ENCODE data around the gene VPS16. TPM values are rescaled to one million over a fixed set of nuclear protein-coding genes. Genes with fewer than 3 reads are reported as not detected.

Gene VPS16
- total and polyA plus RNA-seq, 8 donors = 19.2 to 93.4 (median 23.8) TPM

GRCh38 chr20:2899243-2899642 is 58.7 kb downstream of the VPS16 start:
- intact Hi-C loops (cut with DNase I) = no loop called here
- no peak for ATAC-seq
- no peak overlapping the region for H3K27ac ChIP-seq
- H3K36me3 ChIP-seq = no peaks in the 10 kb centered on the region
- H3K4me1 ChIP-seq = no peaks in the 10 kb centered on the region
- TF ChIP-seq CTCF (IDR thresholded peaks at IDR 0.05) = no peak
- H3K9me3 ChIP-seq = no peaks in the 10 kb centered on the region
- DNase-seq = no peak
- no peak overlapping the region for H3K4me3 ChIP-seq
- WGBS, 2 donors = 94 to 95% methylated on average over 3 of the region's 3 CpGs
- FAIRE-seq = no peak
- no peaks in the 10 kb centered on the region for H3K27me3 ChIP-seq

GRCh38 chr20:2900845-2901592 is 60.5 kb downstream of the VPS16 start:
- no peak for FAIRE-seq
- no peak overlapping the region for H3K4me3 ChIP-seq
- DNase-seq = no peak
- no peak for TF ChIP-seq CTCF (IDR thresholded peaks at IDR 0.05)
- ATAC-seq = peak in 1 of 4 donors; percentile 37
- no peaks in the 10 kb centered on the region for H3K27me3 ChIP-seq
- intact Hi-C loops (cut with DNase I) = no loop called here
- no peaks in the 10 kb centered on the region for H3K9me3 ChIP-seq
- 93 to 94% methylated on average over 11 of the region's 11 CpGs for WGBS, 2 donors
- H3K36me3 ChIP-seq = no peaks in the 10 kb centered on the region
- H3K4me1 ChIP-seq = no peaks in the 10 kb centered on the region
- H3K27ac ChIP-seq = no peak overlapping the region

GRCh38 chr20:2902291-2902690 is 61.7 kb downstream of the VPS16 start:
- Histone ChIP-seq H3K4me3 (no peak overlapping the region), H3K9me3 (no peaks in the 10 kb centered on the region), H3K27me3 (no peaks in the 10 kb centered on the region), H3K27ac (no peak overlapping the region), H3K36me3 (no peaks in the 10 kb centered on the region), H3K4me1 (peaks cover 0 to 7% (median 4%) of the 10 kb centered on the region in 3 donors)
- TF ChIP-seq CTCF (IDR thresholded peaks at IDR 0.05) = no peak
- no peak for FAIRE-seq
- intact Hi-C loops (cut with DNase I) = no loop called here
- DNase-seq = no peak
- ATAC-seq = no peak
- WGBS, 2 donors = 0 to 80% methylated on average over 1 of the region's 1 CpG

- H3K27me3 ChIP-seq = no peaks in the 10 kb centered on the region
- ATAC-seq (no peak), FAIRE-seq (no peak), DNase-seq (no peak)
- 98 to 100% methylated on average over 3 of the region's 3 CpGs for WGBS, 2 donors
- H3K27ac ChIP-seq = no peak overlapping the region
- TF ChIP-seq CTCF (IDR thresholded peaks at IDR 0.05) = no peak
- intact Hi-C loops (cut with DNase I) = no loop called here
- H3K9me3 ChIP-seq = no peaks in the 10 kb centered on the region
- H3K36me3 ChIP-seq = no peaks in the 10 kb centered on the region
- H3K4me3 ChIP-seq = no peak overlapping the region
- peaks cover 0 to 12% (median 8%) of the 10 kb centered on the region in 3 donors for H3K4me1 ChIP-seq
Observed at GRCh38 chr20:2902818-2903217, 62.3 kb downstream of the VPS16 start.

GRCh38 chr20:2903686-2904085 is 63.1 kb downstream of the VPS16 start:
- ATAC-seq (no peak), DNase-seq (no peak), FAIRE-seq (no peak)
- 97 to 98% methylated on average over 6 of the region's 6 CpGs for WGBS, 2 donors
- intact Hi-C loops (cut with DNase I) = no loop called here
- Histone ChIP-seq H3K27ac (no peak overlapping the region), H3K4me3 (no peak overlapping the region), H3K27me3 (no peaks in the 10 kb centered on the region), H3K4me1 (peaks cover 0 to 15% (median 8%) of the 10 kb centered on the region in 3 donors), H3K9me3 (no peaks in the 10 kb centered on the region), H3K36me3 (no peaks in the 10 kb centered on the region)
- no peak for TF ChIP-seq CTCF (IDR thresholded peaks at IDR 0.05)

Measured in pancreas (tissue), 10 donors.